HFFc6 (cell line): ENCODE measurements around the gene CHST11. TPM values are rescaled to one million over a fixed set of nuclear protein-coding genes. Genes with fewer than 3 reads are reported as not detected.

ENCODE experiments used
- DNase-seq: peaks from one replicate; pipeline ENCODE4 v3.0.0-alpha.2; 2018
- H3K27ac Mint-ChIP-seq: 2 replicates; pipeline ENCODE4 v1.8.0; 2020; ENCODE audit warnings: mild to moderate bottlenecking, mixed read lengths
- H3K27me3 Mint-ChIP-seq: 2 replicates; pipeline ENCODE4 v1.8.0; 2021; ENCODE audit warnings: mild to moderate bottlenecking, moderate library complexity, mixed read lengths; ENCODE audit not compliant: insufficient read depth
- H3K36me3 Mint-ChIP-seq: 2 replicates; pipeline ENCODE4 v1.8.0; 2021; ENCODE audit warnings: low read depth, mixed read lengths
- H3K4me1 Mint-ChIP-seq: 2 replicates; pipeline ENCODE4 v1.8.0; 2020; ENCODE audit warnings: low read depth, mixed read lengths
- H3K4me3 Mint-ChIP-seq: 2 replicates; pipeline ENCODE4 v1.8.0; 2020; ENCODE audit warnings: mild to moderate bottlenecking, moderate library complexity, mixed read lengths
- H3K9me3 Mint-ChIP-seq: 2 replicates; pipeline ENCODE4 v1.8.0; 2020; ENCODE audit warnings: mild to moderate bottlenecking, mixed read lengths
- CTCF ChIP-seq: fragments of 200-600 bp; sonication (generic); IDR thresholded peaks from 2 replicates; pipeline ENCODE4 v1.5.0; 2021; ENCODE audit warnings: antibody characterized with exemption, mild to moderate bottlenecking
- total RNA-seq, 6 experiments: library from RNA; stranded (reverse); fragmentation: NEBNext Ultra II Directional; extraction: Animal tissue kit (Norgen Biotek cat#: 25700); gene quantifications; 2 replicates in 1 of 6; 3 replicates in 5 of 6; pipeline ENCODE4 v1.2.3, GENCODE V29; 2021

Gene CHST11
- total RNA-seq, 6 experiments from 2014 or later: 2.4 to 4.3 (median 3.8) TPM

- H3K4me1 Mint-ChIP-seq: peaks cover 28% of the 10 kb centered on the region; the same call in 1 of the 2 replicates
- H3K9me3 Mint-ChIP-seq: no peaks in the 10 kb centered on the region
- H3K36me3 Mint-ChIP-seq: no peaks in the 10 kb centered on the region
- no peak for TF ChIP-seq CTCF
- H3K4me3 Mint-ChIP-seq: no peak overlapping the region
- DNase-seq: no peak
- no peak overlapping the region for H3K27ac Mint-ChIP-seq
- H3K27me3 Mint-ChIP-seq: peaks cover 6% of the 10 kb centered on the region
Measured at GRCh38 chr12:104463368-104463767, 6.6 kb downstream of the CHST11 start.

- H3K27ac Mint-ChIP-seq: no peak overlapping the region
- peaks cover 14% of the 10 kb centered on the region; the same call in 1 of the 2 replicates for H3K4me1 Mint-ChIP-seq
- no peaks in the 10 kb centered on the region for H3K36me3 Mint-ChIP-seq
- H3K27me3 Mint-ChIP-seq: peaks cover 8% of the 10 kb centered on the region
- no peak overlapping the region for H3K4me3 Mint-ChIP-seq
- no peak for TF ChIP-seq CTCF
- H3K9me3 Mint-ChIP-seq: no peaks in the 10 kb centered on the region
- DNase-seq: no peak
Measured at GRCh38 chr12:104464899-104465298, 8.2 kb downstream of the CHST11 start.

DNA sequence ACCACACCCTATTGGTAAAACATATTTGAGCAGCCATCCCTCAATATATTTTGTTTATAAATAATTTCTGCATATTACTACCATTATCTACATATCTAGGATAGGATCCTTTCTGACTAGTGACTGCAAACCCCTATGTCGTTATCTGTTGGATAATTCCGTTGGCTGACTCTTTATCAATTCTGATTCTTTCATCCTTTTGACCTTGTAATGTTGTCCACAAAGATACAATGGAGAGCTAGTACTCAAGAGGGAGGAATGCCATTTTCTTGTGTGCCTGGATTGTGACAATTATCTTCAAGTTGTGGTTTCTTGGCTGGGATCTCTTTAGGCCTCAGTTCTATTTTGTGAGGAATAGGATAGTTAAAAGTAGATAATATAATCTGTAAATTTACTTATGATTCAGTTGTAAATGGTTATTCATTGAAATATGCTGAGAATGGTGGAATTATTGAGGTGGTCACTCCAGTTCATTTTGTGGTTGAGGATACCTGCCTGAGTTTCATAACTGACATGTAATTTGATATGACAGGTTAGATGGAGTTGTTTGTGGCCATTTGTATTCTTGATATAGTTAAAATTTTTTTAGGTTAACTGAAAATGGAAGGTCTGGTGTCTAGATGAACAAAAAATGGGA, 10.1 kb downstream of the CHST11 start:
- Mint-ChIP-seq H3K36me3 (no peaks in the 10 kb centered on the region), H3K4me3 (no peak overlapping the region), H3K27ac (no peak overlapping the region), H3K4me1 (peaks cover 10% of the 10 kb centered on the region; the same call in 1 of the 2 replicates), H3K27me3 (peaks cover 5% of the 10 kb centered on the region), H3K9me3 (no peaks in the 10 kb centered on the region)
- no peak for TF ChIP-seq CTCF
- DNase-seq: no peak

- no peak for DNase-seq
- Mint-ChIP-seq H3K27ac (no peak overlapping the region), H3K9me3 (no peaks in the 10 kb centered on the region), H3K27me3 (peaks cover 8% of the 10 kb centered on the region), H3K4me3 (no peak overlapping the region), H3K36me3 (no peaks in the 10 kb centered on the region), H3K4me1 (peaks cover 10% of the 10 kb centered on the region; the same call in 1 of the 2 replicates)
- TF ChIP-seq CTCF: no peak
Measured at GRCh38 chr12:104467346-104467837, 10.6 kb downstream of the CHST11 start.

DNA sequence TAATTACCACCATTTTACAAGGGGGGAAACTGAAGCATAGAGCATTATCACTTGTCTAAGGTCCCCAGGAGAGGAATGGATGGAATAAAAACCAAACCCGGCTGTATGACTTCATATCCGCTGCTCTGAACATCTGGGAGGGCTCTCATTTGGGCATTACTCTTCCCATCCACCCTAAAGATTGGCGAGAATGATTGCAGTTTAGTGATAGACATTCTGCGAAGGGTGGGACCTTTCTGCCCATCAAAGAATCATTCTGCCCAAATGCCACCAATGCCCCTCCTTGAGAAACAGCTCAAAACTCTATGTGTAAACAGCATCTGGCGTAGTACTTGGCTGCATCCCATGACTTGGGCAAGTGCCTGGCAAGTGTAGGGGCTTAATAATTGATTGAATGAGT, 11.6 kb downstream of the CHST11 start:
- peaks cover 8% of the 10 kb centered on the region for H3K27me3 Mint-ChIP-seq

More for the DNA sequence above, 11.6 kb downstream of the CHST11 start:
- DNase-seq: no peak
- Mint-ChIP-seq H3K4me1 (peaks cover under 1% of the 10 kb centered on the region; the same call in 1 of the 2 replicates), H3K9me3 (no peaks in the 10 kb centered on the region), H3K36me3 (no peaks in the 10 kb centered on the region), H3K4me3 (no peak overlapping the region), H3K27ac (no peak overlapping the region)
- no peak for TF ChIP-seq CTCF
